Measurements from ENCODE around the gene OR6K6.

Gene OR6K6

GRCh38 chr1:158803678-158804077 lies 49.2 kb downstream of the OR6K6 start:
- no peaks in the 10 kb centered on the region for H3K36me3 ChIP-seq (ENCODE audit: control insufficient read depth, insufficient read depth, low read length, severe bottlenecking)
- no peak for DNase-seq (ENCODE audit: low read depth)
- no peak overlapping the region for H3K9ac ChIP-seq (ENCODE audit: low read length)
- peaks cover 3% of the 10 kb centered on the region for H3K4me1 ChIP-seq (ENCODE audit: control insufficient read depth, insufficient read depth, low read length)
- H3K4me3 ChIP-seq (ENCODE audit: low read length), result no peak overlapping the region
- no peaks in the 10 kb centered on the region for H3K9me3 ChIP-seq (ENCODE audit: control insufficient read depth, low read length)
- peaks cover 21% of the 10 kb centered on the region for H3K27me3 ChIP-seq (replicated peaks; ENCODE audit: control insufficient read depth, insufficient read depth, low read length)
